NCI-H146 (cell line): ENCODE measurements around the gene EDRF1.
A peak's percentile ranks its signal among the peaks of the same experiment; 100 is the strongest.

ENCODE experiments used
- DNase-seq: peaks from one replicate; lab custom pipeline; 2025; lab: John Stamatoyannopoulos, UW

The EDRF1 gene, protein sequence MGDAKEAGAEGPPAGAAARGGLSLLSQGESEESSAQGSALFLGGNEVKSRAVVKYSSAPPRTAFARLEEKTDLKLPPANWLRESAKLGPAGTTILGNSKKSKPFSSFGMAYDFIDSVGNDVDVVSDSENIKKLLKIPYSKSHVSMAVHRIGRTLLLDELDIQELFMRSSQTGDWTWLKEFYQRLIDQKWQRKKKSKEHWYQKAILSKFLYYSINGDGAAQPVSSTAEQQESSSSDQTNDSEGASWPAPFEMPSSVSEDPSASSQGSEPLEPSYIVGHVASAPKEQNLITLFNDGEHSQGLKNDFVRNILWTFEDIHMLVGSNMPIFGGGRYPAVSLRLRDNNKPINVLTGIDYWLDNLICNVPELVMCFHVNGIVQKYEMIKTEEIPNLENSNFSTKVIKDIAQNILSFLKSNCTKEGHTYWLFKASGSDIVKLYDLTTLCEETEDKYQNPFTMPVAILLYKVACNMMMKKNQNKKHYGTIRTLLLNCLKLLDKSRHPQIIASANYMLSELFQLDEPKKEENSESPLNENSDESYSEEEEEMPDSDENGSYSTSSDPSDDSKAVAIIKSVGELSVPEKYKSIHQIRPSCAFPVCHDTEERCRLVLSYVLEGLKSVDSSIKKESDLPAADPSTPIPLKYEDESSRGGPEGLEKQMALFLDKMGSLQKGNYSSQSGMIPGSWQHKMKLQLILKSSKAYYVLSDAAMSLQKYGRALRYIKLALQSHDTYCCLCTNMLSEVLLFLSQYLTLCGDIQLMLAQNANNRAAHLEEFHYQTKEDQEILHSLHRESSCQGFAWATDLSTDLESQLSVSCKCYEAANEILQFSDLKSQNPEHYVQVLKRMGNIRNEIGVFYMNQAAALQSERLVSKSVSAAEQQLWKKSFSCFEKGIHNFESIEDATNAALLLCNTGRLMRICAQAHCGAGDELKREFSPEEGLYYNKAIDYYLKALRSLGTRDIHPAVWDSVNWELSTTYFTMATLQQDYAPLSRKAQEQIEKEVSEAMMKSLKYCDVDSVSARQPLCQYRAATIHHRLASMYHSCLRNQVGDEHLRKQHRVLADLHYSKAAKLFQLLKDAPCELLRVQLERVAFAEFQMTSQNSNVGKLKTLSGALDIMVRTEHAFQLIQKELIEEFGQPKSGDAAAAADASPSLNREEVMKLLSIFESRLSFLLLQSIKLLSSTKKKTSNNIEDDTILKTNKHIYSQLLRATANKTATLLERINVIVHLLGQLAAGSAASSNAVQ

DNA sequence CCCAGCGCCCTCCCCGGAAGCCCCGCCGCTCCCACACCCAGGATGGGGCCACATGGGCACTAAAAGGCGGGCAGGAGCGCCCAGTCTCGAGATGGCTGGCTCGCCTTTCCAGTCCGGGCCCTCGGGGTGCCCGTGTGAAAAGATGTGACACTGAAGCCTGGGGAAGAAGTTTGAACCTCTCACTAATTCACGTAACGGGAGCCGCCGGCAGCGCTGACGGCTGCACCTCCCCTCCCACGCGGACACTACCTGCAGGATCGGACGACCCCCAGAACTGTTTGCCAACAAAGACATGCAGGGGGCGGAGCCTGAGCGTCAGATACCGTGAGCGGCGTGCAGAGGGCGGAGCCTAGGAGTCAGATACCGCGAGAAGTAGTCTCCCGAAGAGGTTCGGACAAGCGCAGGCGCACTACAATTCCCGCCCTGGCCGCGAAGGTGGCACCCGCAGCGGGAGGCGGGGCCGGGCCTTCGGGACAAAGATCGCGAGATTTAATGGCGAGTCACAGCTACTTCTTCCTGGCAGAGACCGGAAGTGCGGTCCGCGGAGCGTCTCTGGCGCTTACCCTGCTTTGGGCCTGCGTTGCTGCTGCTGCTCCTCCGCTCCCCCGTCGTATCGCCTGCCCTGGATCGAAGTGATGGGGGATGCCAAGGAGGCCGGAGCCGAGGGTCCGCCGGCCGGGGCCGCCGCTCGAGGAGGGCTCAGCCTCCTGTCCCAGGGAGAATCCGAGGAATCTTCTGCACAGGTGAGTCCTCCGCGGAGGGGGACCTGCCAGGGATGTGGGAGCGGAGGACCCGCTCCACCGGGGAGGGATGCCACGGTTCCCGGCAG is at the start of gene EDRF1:
TSS of gene EDRF1 (plus strand) at position 537 of the 829 bp plus-strand sequence. CDS start at position 636, 99 bp downstream.
- peak; percentile 99 for DNase-seq

DNA sequence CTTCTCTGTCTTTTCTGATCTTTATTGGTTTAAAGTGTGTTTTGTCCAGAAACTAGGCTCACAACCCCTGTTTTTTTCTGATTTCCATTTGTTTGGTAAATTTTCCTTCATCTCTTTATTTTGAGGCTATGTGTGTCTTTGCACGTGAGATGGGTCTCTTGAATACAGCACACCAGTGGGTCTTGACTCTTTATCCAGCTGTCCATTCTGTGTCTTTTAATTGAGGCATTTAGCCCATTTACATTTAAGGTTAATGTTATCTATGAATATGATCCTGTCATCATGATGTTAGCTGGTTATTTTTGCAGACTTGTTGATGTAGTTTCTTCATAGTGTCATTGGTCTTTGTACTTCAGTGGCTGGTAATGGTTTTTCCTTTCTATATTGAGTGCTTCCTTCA is 46.6 kb upstream of the EDRF1 start:
- DNase-seq: no peak

DNA sequence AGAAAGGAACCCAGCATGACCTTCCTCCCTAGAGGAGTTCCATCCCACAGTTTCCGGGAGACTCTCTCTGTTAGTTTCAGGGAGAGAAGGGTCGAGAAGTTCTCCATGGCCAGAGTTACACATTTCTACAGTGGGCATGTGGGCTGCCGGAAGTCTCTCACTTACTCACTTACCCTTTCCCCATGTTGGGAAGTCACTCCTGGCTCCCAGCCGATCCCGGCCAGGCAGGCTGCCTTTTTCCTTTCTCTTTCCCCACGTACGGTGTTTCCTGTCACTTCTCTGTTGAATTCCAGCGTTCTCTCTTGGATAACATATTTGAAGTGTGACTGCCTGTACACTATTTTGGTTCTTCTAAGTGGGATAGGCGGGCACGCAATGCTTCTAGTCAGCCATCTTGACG is 40.1 kb upstream of the EDRF1 start:
- DNase-seq: no peak

DNA sequence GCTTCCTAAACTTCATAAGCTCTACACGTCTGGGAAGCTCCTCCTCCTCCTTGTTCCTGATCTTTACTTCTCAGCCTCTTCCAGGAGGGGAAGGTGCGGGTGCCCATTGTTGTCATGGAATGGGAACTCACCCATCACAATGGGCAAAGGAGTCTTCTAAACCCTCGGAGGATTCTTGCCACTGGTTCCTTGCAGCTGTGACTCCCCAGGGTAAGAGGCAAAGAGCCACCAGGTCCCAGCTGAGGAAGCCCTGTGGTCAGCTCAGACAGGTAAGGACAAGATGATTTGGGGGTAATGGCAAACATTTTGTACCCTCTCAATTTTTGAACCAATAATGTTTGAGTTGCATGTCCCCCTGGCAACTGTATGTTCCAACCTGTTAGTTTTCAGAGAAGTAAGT is 36.4 kb upstream of the EDRF1 start, which contains the start of gene TEX36:
TSS of gene TEX36 (minus strand) at position 101 of the 400 bp plus-strand sequence. CDS start 174 bp downstream, outside the sequence.
- DNase-seq: no peak

DNA sequence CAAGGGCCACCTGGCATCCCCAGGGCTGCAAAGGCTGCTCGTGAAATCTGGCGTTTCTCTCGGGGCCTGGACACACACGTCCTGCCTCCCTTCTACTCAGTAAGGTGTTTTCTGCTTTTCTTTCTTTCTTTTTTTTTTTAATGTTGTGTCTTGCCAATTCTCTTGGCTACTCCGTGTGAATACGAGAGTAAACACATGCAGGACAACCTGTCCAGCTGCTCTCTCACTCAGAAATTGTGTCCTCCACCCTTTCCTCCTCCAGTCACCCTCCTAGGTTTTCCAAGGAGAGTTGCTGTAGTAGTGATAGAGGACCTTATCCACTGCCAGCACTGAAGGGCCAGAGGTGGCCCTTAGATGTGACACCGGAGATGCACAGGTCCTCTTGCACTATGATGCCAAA is 35.7 kb upstream of the EDRF1 start:
- no peak for DNase-seq

DNA sequence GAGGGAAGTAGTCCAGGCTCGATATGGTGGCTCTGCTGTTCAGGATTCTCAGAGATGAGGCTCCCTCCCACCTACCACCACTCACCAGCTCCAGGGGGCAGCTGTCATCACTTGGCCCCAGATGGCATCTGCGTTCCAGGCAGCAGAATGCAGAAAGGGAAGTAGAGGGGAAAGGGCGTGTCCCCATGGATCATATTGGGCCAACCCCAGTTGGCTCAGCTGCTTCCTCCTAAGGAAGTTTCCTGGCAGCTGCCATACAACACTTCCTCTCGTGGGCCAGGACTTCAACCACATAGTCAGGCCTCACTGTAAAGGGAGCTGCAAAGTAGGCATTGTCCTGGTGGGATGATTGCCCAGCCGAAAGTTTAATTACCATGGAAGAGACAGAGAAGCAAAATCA is 34.9 kb upstream of the EDRF1 start:
- no peak for DNase-seq

DNA sequence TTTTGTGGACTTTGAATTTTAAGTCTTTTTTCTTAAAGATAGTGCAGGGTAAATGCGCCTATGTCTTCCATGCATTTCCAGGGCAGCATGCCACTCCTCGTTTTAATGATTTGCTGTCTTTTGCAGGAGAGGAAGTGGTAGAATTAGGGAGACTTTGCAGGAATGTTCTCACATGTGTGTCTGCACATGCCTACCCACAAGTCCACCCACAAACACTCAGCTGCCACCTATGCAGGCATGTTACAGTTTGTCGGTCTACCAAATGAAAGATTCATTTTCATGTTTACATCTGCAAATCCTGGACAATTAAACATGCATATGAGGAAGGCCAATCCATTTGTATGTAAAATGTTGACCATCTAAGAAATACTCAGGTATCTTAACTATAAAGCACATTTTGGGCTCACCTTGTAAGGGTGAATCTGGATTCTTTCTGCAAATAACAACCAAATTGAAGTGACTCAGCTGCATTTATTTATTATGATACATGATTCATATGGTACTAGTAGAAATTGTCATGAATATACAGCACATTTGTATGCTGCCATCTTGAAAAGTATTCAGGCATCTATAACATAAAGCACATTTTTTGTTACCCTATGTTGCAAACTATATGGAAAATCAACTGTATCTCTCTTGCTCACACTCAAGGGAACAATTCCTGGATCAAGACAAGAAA is 31.9 kb upstream of the EDRF1 start:
- DNase-seq: no peak

DNA sequence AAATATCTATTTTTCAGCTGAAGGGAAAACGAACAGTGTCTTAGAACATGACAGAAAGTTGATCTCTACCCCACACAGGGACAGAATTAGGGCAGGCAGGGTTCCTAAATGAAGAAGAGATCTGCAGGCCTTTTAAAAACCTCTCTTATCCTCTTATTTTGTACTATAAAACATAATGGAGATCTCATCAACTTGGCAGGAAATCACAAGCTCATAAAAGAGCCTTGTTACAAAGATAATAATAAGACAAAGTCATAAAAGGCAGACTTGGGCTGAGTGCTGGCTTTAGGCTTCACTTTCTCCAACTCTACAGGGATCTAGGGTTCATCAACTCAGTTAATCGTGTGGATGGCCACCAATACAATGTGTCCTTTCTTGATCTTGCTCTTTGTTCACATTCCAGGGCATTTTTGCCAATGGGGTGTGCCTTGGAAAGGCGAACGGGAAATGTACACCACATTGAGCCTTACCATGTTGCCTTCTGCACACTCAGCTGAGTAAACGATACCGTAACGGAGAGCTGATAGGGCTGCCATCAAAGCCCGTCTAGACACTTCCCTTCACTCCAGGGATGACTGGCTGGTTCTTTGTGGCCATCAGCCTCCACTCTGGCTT is 29.4 kb upstream of the EDRF1 start:
- no peak for DNase-seq

DNA sequence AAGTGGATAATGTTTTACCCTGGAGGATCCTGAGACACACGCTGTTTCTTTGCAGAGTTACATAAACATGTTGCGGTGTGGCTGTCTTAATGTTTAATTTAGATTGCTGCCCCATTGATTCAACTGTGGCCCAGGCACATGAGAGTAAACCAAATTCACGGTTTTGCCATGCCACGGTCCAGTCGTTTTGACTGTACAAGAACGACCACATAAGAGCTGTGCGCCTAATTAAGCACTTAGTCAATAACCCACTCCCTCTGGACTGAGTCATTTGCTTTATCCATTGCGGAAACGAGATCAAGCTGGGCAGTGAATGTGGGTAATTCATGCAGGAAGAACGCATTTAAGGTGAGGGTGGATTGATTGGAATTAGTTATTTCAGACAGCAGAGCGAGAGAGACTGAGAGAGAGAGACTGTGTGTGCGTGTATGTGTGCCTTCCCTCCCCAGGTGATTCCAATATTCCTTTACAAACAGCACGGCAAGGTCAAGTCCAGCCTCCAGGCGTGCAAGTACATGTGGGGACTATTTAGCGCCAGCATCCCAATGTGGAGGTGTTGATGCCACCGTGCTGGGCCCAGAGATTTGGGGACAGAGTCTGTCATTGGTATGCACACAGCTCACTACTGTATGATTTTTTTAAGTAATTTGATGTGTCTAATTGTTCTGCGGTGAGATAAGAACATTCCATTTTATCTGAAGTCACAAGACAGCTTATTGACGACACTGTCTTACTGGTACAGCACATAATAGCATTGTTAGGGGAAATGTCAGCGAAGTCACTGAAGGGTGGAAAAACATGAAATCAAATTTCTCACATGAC is 28.1 kb upstream of the EDRF1 start:
- peak; percentile 65 for DNase-seq

DNA sequence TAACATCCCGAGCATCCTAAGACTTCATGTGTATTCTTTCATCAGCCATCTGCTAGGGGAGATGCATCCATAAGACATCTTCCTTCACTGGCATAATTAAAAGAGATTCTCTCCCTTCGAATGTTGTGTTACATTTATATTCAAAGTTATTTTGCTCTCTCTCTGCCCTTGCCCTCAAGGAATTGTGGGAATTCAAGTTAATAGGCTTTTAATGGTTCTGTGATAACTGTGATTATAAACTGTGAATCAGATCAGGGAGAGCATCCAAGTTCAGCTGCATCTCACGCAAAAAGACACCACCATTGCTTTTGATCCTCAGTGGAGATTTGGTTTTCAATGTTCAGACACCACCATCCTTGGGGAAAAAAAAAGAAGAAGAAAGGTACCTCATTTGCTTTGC is 27.3 kb upstream of the EDRF1 start:
- DNase-seq: no peak

DNA sequence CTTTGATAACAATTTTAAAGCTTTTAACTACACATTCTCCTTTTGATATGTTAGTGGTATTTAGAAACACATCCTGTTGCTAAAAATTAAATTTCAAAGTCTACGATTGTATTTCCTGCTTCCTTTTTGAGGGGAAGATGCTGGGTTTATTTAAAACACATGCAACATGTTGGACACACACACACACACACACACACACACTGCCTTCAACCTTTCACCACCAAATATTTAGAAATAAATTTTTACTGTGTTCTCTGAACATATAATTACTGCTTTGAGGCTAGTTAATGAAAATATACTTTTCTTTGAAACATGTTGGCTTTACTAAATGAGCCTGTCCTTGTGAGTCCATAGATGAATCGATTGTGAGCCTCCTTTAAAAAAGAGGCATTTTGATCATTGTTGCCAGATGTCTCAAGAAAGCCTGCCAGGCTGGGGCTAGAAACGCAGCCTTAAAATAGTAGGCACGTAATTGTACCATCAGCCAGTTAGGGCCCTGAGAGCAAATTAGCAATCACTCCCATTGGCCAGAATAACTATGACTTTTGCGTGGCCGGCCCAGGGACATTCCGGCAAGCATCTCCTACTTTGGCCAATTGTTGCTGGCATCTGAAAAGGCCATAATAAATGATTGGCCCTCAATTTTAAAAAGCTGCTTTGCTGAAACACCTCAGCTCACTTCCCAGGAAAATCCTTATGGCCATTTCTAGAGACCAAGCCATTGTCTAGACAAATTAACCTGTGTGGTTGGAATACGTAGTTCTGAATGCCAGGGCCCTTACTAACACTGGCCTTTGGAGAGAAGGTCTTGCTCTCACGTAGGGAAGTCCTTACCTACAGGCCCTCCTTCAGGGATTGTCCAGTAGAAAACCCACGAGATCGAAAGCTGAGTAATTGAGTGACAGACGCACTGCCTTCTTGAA is 26.6 kb upstream of the EDRF1 start:
- no peak for DNase-seq

DNA sequence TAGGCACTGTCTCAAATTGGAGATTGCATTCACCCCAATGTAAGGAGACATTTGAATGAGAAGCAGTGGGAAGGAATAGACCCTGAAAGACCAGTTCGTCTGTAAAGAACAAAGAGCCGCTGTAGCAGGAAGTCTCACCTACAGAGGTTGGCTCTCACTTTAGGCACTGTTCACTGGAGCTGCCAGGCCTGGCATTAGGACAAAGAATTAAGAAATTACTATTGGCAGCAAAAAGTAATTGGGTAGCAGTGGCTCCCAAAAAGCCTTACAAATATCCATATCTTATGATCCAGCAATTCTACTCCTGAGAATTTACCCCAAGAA is 26.0 kb upstream of the EDRF1 start:
- DNase-seq: no peak

DNA sequence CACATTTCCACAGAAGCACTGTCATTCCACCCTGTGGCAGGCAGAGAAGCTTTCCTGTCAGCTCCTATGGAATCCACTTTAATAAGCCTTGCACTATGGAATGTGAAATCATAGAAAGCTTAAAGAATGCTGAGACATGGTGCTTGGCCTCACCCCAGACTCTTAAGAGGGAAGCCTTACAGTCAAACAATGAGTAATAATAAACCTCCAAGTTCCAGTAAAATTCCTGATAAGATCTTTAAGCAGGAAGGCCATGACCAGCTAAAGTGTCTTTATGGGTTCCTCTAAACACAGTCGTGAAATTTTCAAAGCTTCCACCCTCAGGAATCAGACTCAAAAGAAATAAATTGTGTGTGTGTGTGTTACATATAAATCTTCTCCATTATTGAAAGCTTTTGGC is 24.6 kb upstream of the EDRF1 start:
- no peak for DNase-seq

DNA sequence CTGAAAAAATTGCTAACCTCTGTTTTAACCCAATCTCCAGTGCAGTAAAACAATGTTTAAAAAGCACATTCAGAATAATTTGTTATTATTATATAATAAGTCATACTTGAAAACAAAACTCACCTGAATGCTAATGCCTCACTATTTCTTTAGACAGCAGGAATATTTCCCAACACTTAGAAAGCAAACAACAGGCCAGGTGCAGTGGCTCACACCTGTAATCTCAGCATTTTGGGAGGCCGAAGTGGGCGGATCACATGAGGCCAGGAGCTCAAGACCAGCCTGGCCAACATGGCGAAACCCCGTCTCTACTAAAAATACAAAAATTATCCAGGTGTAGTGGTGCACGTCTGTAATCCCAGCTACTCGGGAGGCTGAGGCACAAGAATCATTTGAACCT is 22.6 kb upstream of the EDRF1 start:
- DNase-seq: peak; percentile 21

DNA sequence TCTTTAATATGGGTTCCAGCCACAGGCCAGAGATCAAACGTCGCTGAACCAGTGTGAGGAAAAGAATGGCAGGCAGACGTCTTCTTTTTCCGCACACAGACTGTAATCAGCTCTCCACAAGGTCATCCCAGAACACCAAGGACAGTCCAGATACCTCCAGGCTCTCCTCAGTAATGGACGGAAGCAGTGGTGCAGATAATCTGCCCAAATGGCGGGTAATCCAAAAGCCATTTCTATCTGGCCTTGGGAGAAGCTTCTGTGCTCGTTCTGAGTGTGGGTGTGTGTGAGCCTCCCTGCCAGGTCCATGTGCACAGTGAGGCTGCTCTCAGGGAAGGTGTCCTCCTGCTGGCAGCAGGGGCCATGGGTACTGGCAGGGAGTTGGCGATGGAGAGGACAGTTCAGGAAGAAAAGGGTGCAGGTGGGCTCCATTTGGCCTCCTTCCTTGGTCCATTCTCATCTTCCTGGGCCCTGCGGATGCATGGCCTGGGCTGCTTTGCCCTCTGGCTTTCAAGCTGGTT is 21.0 kb upstream of the EDRF1 start:
- DNase-seq: no peak

DNA sequence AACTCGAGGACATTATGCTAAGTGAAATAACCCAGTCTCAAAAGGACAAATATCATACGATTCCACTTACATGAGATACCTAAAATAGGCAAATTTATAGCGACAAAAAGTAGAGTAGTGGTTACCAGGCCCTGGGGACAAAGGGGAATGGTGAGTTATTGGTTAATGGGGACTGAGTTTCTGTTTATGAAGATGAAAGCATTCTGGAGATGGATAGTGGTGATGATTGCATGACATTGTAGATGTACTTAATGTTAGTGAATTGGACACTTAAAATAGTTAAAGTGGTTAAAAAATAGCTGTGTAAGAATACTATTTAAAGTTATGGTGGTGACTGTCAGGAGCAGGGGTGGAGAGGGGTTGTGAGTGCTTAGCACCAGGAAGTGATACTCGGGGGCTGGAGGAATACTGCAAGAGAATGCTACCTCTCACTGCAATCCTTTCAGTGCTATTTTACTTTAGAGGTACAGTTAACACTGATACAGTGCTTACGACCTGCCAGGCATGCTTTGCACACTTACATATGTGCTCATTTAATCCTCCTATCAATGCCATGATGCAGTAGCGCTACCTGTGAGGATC is 19.9 kb upstream of the EDRF1 start:
- no peak for DNase-seq

DNA sequence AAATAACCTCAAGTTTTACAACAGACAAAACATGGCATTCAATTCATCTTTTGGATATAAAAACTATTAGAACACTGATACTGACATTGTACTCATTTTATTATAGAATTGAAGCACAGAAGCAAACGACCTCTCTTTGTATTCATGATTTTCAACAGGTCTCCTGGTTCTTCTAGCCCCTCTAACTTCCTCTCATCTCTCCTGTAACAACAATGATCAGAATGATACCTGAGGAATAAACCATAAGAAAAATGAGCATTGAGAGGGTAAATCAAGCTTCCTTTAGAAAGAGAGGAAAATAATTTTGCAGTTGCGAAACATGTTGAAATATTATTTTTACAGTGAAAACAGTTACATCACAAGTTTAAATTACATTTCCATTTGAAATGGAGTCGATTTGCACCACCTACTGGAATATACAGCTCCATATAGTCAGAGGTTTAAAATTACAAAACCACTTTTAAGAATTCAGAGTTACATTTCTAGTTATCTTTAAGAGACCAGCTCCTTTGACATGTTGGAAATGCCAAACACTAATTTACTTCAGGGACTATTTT is 19.1 kb upstream of the EDRF1 start:
- DNase-seq: no peak
